Measurements from ENCODE around the gene FOXP1.

FOXP1 gene

GRCh38 chr3:71131375-71132314 is 451.9 kb downstream of the FOXP1 start:
- no peak for FAIRE-seq

GRCh38 chr3:71130471-71131374 is 452.8 kb downstream of the FOXP1 start:
- no peak for FAIRE-seq

GRCh38 chr3:71129611-71130431 is 453.7 kb downstream of the FOXP1 start:
- FAIRE-seq = no peak

GRCh38 chr3:71128961-71129360 is 454.6 kb downstream of the FOXP1 start:
- FAIRE-seq = no peak

- no peak for FAIRE-seq
Measured at GRCh38 chr3:71127844-71128243, 455.7 kb downstream of the FOXP1 start.

GRCh38 chr3:71127052-71127831 is 456.3 kb downstream of the FOXP1 start:
- FAIRE-seq = no peak

- FAIRE-seq = no peak
Measured at GRCh38 chr3:71125738-71126137, 457.8 kb downstream of the FOXP1 start.

- no peak for FAIRE-seq
Measured at GRCh38 chr3:71124048-71124447, 459.5 kb downstream of the FOXP1 start.

GRCh38 chr3:71122641-71123040 is 460.9 kb downstream of the FOXP1 start:
- FAIRE-seq = no peak

- FAIRE-seq = no peak
Measured at GRCh38 chr3:71121429-71122167, 461.9 kb downstream of the FOXP1 start.

GRCh38 chr3:71120012-71120411 is 463.5 kb downstream of the FOXP1 start:
- FAIRE-seq = no peak

GRCh38 chr3:71119171-71119570 is 464.4 kb downstream of the FOXP1 start:
- FAIRE-seq = no peak

GRCh38 chr3:71118436-71118835 is 465.1 kb downstream of the FOXP1 start:
- no peak for FAIRE-seq

GRCh38 chr3:71117572-71118247 is 465.8 kb downstream of the FOXP1 start:
- FAIRE-seq = no peak

- no peak for FAIRE-seq
Measured at GRCh38 chr3:71114610-71115009, 468.9 kb downstream of the FOXP1 start.

GRCh38 chr3:71112576-71112975 is 471.0 kb downstream of the FOXP1 start:
- no peak for FAIRE-seq

GRCh38 chr3:71111784-71112440 is 471.6 kb downstream of the FOXP1 start:
- FAIRE-seq = no peak

- FAIRE-seq = no peak
Measured at GRCh38 chr3:71110385-71111222, 472.9 kb downstream of the FOXP1 start.

GRCh38 chr3:71109977-71110285 is 473.6 kb downstream of the FOXP1 start:
- FAIRE-seq = no peak
